ENCODE data around the gene SNED1. TPM values are rescaled to one million over a fixed set of nuclear protein-coding genes. Genes with fewer than 3 reads are reported as not detected.

The SNED1 gene
- total RNA-seq, 1 experiment from 2014 or later = 3.2 TPM

- no peak for TF ChIP-seq AR (CRISPR knock-in tag; IDR thresholded peaks at IDR 0.05)
- TF ChIP-seq E2F1 (CRISPR knock-in tag; IDR thresholded peaks at IDR 0.05) = no peak
- TF ChIP-seq ZNF425 (CRISPR knock-in tag; conservative IDR thresholded peaks at IDR 0.05) = no peak
- no peak for TF ChIP-seq SP1 (CRISPR knock-in tag; conservative IDR thresholded peaks at IDR 0.05)
- no peak for TF ChIP-seq ELF4 (CRISPR knock-in tag; IDR thresholded peaks at IDR 0.05; ENCODE audit: low read depth)
- TF ChIP-seq E2F4 (CRISPR knock-in tag; IDR thresholded peaks at IDR 0.05; ENCODE audit: borderline replicate concordance, low read depth) = no peak
- TF ChIP-seq FOXJ3 (CRISPR knock-in tag; IDR thresholded peaks at IDR 0.05; ENCODE audit: borderline replicate concordance) = no peak
- TF ChIP-seq ZNF317 (CRISPR knock-in tag; IDR thresholded peaks at IDR 0.05; ENCODE audit: borderline replicate concordance, low read depth) = no peak
Observed at GRCh38 chr2:240995041-240996021, 3.1 kb upstream of the SNED1 start (continued).

GRCh38 chr2:240996161-240996833 lies 2.1 kb upstream of the SNED1 start:
- ChIA-PET CTCF (interaction anchor here (1.1 to 1.7 kb wide), 2 partner anchors 12 to 82 kb away, joined by 5 to 6 read pairs; no protein-coding TSS in a partner anchor), POLR2A (no interaction called here)
- H3K27me3 Mint-ChIP-seq (ENCODE audit: low read depth) = peaks cover 27% of the 10 kb centered on the region
- H3K9me3 Mint-ChIP-seq = no peaks in the 10 kb centered on the region
- no peak overlapping the region for H3K27ac Mint-ChIP-seq
- no peaks in the 10 kb centered on the region for H3K36me3 Mint-ChIP-seq
- no peak for DNase-seq (ENCODE audit: low spot score)
- ATAC-seq = no peak
- no peak overlapping the region for H3K4me3 Mint-ChIP-seq
- H3K4me1 Mint-ChIP-seq = no peaks in the 10 kb centered on the region
- TF ChIP-seq NR3C1 (CRISPR knock-in tag; conservative IDR thresholded peaks at IDR 0.05; ENCODE audit: low read depth) (no peak), JUN (CRISPR knock-in tag; IDR thresholded peaks at IDR 0.05) (no peak), ZBTB43 (CRISPR knock-in tag; IDR thresholded peaks at IDR 0.05) (no peak), IRF2 (CRISPR knock-in tag; IDR thresholded peaks at IDR 0.05; ENCODE audit: borderline replicate concordance, low read depth) (no peak), USF2 (CRISPR knock-in tag; IDR thresholded peaks at IDR 0.05) (no peak), ZBTB21 (CRISPR knock-in tag; IDR thresholded peaks at IDR 0.05; ENCODE audit: borderline replicate concordance) (no peak), ATF6 (CRISPR knock-in tag; IDR thresholded peaks at IDR 0.05) (no peak), ZNF396 (CRISPR knock-in tag; IDR thresholded peaks at IDR 0.05; ENCODE audit: borderline replicate concordance) (no peak), CBFB (CRISPR knock-in tag; IDR thresholded peaks at IDR 0.05; ENCODE audit: low read depth) (no peak), FOXK1 (CRISPR knock-in tag; IDR thresholded peaks at IDR 0.05) (no peak), TEAD1 (CRISPR knock-in tag; IDR thresholded peaks at IDR 0.05) (no peak), NR1H2 (CRISPR knock-in tag; IDR thresholded peaks at IDR 0.05) (no peak)
